Activated naive CD4-positive, alpha-beta T cell treated with Interleukin-2 at 50 U/mL for 16 hours (primary cell): Measurements from ENCODE around the gene DOK4.
"Not testable (repeated sequence)": the region's sequence is repeated elsewhere in the genome, so short reads cannot be mapped to it uniquely, and the experiment has no call there.

Source experiments
- DNase-seq: peaks from one replicate; pipeline ENCODE4 v3.0.0-alpha.2; 2020

DOK4 gene

GRCh38 chr16:57439947-57440346 lies 46.3 kb downstream of the DOK4 start:
- DNase-seq, result not testable (repeated sequence)

- no peak for DNase-seq
These were observed 50.5 kb downstream of the DOK4 start for GRCh38 chr16:57435838-57436237.

GRCh38 chr16:57434003-57434402 lies 52.3 kb downstream of the DOK4 start:
- no peak for DNase-seq

- no peak for DNase-seq
These were observed 53.3 kb downstream of the DOK4 start for GRCh38 chr16:57432989-57433388.

GRCh38 chr16:57432505-57432904 lies 53.8 kb downstream of the DOK4 start:
- DNase-seq, result no peak

GRCh38 chr16:57430955-57431354 lies 55.3 kb downstream of the DOK4 start:
- no peak for DNase-seq

- DNase-seq, result no peak
These were observed 58.5 kb downstream of the DOK4 start for GRCh38 chr16:57427824-57428223.

- no peak for DNase-seq
These were observed 59.0 kb downstream of the DOK4 start for GRCh38 chr16:57427307-57427706.

GRCh38 chr16:57426356-57426755 lies 59.9 kb downstream of the DOK4 start:
- no peak for DNase-seq

GRCh38 chr16:57424583-57424982 lies 61.7 kb downstream of the DOK4 start:
- DNase-seq, result no peak

- no peak for DNase-seq
These were observed 63.1 kb downstream of the DOK4 start for GRCh38 chr16:57423152-57423551.

GRCh38 chr16:57422026-57422944 lies 64.0 kb downstream of the DOK4 start:
- DNase-seq, result no peak
